ENCODE data around the gene FKBP1A.

- TF ChIP-seq POLR2A (IDR thresholded peaks at IDR 0.05; ENCODE audit: low read depth, low read length) (no peak), TAF1 (IDR thresholded peaks at IDR 0.05; ENCODE audit: low read depth, low read length) (no peak)
These were observed 25.5 kb upstream of the FKBP1A start for GRCh38 chr20:1418350-1418749.

Measured in GM12891 (cell line).